NCI-H345 treated with DMSO at 0.1 percent for 48 hours (cell line): ENCODE results near the gene NGDN.

Source experiments
- DNase-seq: peaks from one replicate; lab custom pipeline; 2025; ENCODE audit not compliant: unreplicated experiment; lab: John Stamatoyannopoulos, UW

The NGDN gene

DNA sequence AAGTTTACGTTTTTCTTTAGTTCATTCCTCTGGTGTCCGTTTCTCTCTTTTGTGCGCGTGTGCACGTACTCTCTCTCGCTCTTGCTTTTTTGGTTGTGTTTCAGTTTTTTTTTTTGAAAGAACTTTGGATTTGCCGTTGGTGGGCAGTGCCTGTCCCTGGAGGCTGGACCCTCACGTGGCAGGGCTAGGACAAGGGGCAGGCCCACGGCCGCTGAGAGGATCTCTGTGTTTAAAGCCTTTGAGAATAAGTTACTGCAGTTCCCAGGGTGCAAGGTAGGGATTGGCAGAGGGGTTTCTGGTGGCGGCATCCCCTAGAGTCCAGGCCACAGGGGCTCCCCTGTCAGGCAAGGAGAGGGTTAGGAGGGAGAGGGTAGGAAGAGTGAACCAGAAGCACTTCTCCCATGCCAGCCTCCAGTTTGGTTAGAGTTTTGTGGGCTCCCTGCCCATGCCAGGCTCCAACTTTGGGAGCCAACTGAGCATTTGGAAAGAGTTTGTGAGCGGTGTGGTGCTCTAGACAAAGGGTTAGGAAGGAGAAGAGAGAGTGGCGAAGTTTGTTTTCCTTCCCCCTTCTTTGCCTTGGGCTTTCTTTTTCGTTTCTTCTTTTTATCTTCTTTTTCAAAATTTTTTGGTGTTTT, 51.5 kb downstream of the NGDN start:
- no peak for DNase-seq

DNA sequence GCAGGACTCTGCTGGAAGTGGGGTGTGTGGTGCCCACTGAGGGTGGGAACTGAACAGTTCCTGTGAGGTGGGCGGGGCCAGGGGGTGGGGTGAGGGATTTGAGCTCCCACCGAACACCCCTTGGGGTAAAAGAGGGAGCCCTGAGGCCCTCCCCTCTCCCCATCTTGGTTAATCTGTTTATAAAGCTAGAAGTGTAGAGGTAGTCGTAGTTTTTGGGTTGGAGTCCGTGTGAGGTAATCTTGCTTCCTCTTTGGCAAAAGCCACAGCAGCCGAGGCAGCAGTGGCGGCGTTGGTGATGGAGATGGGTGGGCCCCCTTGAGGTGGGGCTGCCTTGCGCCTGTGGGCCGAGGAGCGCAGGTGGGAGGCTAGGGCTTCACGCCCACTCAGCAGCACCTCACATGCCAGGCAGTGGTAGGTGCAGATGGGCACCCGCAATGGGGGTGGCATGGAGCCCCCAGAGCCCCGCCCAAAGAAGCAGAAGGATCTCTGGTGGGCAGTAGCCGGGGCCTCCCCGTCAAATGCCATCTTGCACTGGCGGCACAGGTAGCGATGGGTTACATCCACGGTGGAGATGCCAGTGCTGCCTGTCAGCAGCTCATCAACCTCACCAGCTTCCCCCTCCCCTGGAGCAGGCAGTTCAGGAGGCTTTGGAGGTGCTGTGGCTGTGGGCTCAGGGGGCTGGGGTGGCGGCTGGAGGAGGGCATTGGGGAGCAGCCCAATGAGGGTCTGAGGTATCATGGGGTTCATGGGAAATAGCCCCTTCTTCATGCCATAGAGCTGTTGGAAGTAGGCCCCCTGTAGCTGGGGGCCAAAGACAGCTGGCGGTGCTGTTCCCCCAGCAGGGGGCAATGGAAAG, 52.5 kb downstream of the NGDN start:
- DNase-seq = no peak

DNA sequence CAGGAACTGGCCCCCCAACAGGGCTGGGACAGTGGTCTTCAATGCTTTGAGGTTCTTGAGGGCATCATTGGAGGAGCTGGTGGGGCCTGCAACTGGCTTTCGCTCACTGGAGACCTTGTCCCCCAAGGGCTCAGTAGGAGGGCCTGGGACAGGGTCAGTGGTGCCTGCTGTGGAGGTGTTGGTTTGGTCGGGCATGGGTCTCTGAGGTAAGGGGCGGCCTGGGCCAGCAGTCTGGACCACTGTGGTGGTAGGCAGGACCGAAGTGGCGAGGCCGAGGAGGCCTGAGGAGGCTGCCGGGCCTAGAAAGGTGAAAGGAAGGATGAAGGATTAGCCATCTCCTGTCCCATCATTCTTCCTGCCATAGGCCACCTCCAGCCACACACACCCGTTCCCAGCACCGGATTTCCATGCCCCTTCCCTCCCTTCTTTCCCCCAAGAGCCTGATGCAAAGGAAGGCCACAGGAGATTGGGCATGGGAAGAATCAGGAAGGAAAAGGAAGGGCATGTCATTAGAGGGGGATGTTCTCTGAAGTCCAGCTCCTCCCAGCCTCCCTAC, 53.2 kb downstream of the NGDN start:
- DNase-seq = no peak

DNA sequence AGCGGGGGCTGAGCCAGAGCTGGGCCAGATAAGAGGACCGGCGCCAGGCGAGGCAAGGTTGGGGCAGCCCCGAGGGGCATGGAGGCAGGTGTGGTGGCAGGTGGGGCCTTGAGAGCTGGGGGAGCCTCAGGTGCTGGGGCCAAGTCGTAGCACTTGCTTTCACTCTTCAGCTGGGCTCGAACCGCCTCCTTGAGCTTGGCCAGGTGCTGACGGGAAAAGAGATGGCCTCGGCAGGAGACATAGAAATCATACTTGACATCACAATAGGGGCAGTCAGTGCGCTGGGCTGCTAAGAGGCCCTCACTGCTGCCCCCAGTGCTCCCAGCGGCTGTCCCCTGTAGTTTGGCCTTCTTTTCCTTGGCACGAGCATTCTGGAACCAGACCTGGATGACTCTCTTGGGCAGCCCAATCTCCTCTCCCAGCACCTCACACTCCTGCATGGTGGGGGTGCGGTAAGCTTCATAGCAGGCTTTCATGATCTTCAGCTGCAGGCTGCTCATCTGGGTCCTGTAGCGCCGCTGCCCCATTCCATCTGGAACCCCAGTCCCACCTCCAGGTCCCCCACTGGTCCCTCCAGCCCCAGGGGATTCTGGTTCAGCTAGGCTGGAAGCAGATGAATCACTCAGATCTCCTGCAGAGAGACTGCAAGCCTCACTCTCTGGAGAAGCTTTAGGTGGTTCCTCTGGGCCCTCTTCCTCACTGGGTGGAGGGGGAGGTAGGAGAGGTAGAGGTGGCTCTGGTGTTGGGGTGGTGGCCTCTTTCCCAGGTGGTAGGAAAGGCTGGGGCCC, 53.9 kb downstream of the NGDN start:
- DNase-seq = no peak

DNA sequence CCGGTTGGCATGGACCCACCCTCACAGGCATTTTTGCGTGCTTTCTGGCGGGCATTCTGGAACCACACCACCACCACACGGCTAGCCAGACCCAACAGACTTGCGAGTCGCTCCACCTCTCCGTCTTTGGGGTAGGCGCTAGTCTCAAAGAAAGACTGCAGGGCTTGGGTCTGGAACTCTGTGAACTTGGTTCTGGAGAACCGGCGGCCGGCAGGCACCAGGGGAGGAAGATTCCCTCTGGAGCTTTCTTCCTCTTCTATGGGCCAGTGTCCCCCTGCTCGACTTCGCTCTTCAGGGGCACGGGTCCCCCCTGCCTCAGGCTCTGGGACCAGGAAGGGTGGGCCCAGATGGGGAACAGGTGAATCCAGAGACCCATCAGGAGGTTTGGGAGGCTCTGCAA, 55.5 kb downstream of the NGDN start:
- no peak for DNase-seq

DNA sequence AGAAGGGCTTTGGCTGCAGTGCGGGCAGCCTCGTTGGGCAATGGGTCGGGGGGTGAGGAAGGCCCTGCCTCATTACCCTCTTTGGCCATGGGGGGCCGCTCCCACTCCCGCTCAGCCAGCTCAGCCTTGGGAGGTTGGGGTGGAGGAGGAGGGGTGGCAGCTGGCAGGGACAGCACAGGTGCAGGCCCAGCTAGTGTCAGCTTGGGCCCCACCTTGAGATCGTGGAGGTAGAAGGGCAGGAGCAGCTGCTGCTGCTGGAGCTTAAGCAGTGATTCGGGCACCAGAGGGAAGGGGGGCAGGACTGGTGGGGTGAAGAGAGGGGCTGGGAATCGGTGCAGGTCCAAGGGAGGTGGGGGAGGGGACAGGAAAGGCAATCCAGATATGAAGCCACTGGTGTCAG, 56.1 kb downstream of the NGDN start:
- no peak for DNase-seq
